GM23338 (cell line): ENCODE data around the gene LYSMD3. TPM values are rescaled to one million over a fixed set of nuclear protein-coding genes. Genes with fewer than 3 reads are reported as not detected.

Source experiments
- ATAC-seq: fragments of 200-7000 bp; cut with Tn5 transposase; 3 replicates; pipeline ENCODE4 v1.9.1; 2020
- DNase-seq: peaks from one replicate; pipeline ENCODE4 v3.0.0-alpha.2; 2015; ENCODE audit warnings: low spot score
- H2AFZ ChIP-seq: fragments of 200-600 bp; sonication (generic); 2 replicates; pipeline ENCODE4 v1.8.0; 2016; ENCODE audit warnings: antibody characterized with exemption, mild to moderate bottlenecking, moderate library complexity
- H3F3A ChIP-seq: fragments of 200-600 bp; sonication (generic); replicated peaks from 2 replicates; pipeline ENCODE4 v1.8.0; 2017; ENCODE audit warnings: antibody characterized with exemption, mixed run types, low read depth
- H3K27ac ChIP-seq: fragments of 200-600 bp; sonication (generic); 2 replicates; pipeline ENCODE4 v1.6.1; 2016; ENCODE audit warnings: low read depth
- H3K27me3 ChIP-seq: fragments of 200-600 bp; sonication (generic); 2 replicates; pipeline ENCODE4 v1.8.0; 2016; ENCODE audit warnings: mild to moderate bottlenecking, mixed run types, moderate library complexity; ENCODE audit not compliant: insufficient read depth
- H3K36me3 ChIP-seq: fragments of 200-600 bp; sonication (generic); 2 replicates; pipeline ENCODE4 v1.8.0; 2016; ENCODE audit warnings: mild to moderate bottlenecking; ENCODE audit not compliant: insufficient read depth
- H3K4me1 ChIP-seq: fragments of 200-600 bp; sonication (generic); 2 replicates; pipeline ENCODE4 v1.8.0; 2016; ENCODE audit warnings: mild to moderate bottlenecking, moderate library complexity; ENCODE audit not compliant: insufficient read depth
- H3K4me2 ChIP-seq: fragments of 200-600 bp; sonication (generic); 2 replicates; pipeline ENCODE4 v1.7.1; 2017; ENCODE audit warnings: mixed run types
- H3K4me3 ChIP-seq: fragments of 200-600 bp; sonication (generic); 2 replicates; pipeline ENCODE4 v1.6.1; 2016; ENCODE audit warnings: mixed run types
- H3K79me2 ChIP-seq: fragments of 200-600 bp; sonication (generic); replicated peaks from 2 replicates; pipeline ENCODE4 v1.8.0; 2017; ENCODE audit warnings: mild to moderate bottlenecking; ENCODE audit not compliant: insufficient read depth
- H3K9me2 ChIP-seq: fragments of 200-600 bp; sonication (generic); 2 replicates; pipeline ENCODE4 v1.8.0; 2017; ENCODE audit not compliant: insufficient read depth
- H4K20me1 ChIP-seq: fragments of 200-600 bp; sonication (generic); replicated peaks from 2 replicates; pipeline ENCODE4 v1.8.0; 2017; ENCODE audit warnings: mild to moderate bottlenecking; ENCODE audit not compliant: insufficient read depth
- H3K27ac Mint-ChIP-seq: 2 replicates; pipeline ENCODE4 v1.8.0; 2020; ENCODE audit warnings: inconsistent platforms, mild to moderate bottlenecking, moderate library complexity, mixed read lengths
- H3K27me3 Mint-ChIP-seq: 3 replicates; pipeline ENCODE4 v1.8.0; 2022; ENCODE audit warnings: low read depth, mild to moderate bottlenecking, moderate library complexity, mixed read lengths, inconsistent platforms; ENCODE audit not compliant: insufficient read depth, poor library complexity
- H3K36me3 Mint-ChIP-seq: 3 replicates; pipeline ENCODE4 v1.8.0; 2021; ENCODE audit warnings: low read depth, mild to moderate bottlenecking, inconsistent platforms, moderate library complexity, mixed read lengths
- H3K4me1 Mint-ChIP-seq: 3 replicates; pipeline ENCODE4 v1.8.0; 2020; ENCODE audit warnings: mild to moderate bottlenecking, inconsistent platforms, mixed read lengths
- H3K4me3 Mint-ChIP-seq: 3 replicates; pipeline ENCODE4 v1.8.0; 2021; ENCODE audit warnings: moderate library complexity, mild to moderate bottlenecking, inconsistent platforms, mixed read lengths
- H3K9me3 Mint-ChIP-seq: 3 replicates; pipeline ENCODE4 v1.8.0; 2020; ENCODE audit warnings: moderate library complexity, mild to moderate bottlenecking, inconsistent platforms, mixed read lengths
- CREB1 ChIP-seq: fragments of 250-450 bp; sonication (Bioruptor Pico); IDR thresholded peaks from 2 replicates; pipeline ENCODE4 v1.5.0; 2020; ENCODE audit warnings: low read depth, mild to moderate bottlenecking, moderate library complexity
- EZH2 ChIP-seq: fragments of 200-600 bp; sonication (generic); IDR thresholded peaks from one replicate; pipeline ENCODE4 v1.8.0; 2017; ENCODE audit warnings: antibody characterized with exemption, mild to moderate bottlenecking, low read depth; ENCODE audit not compliant: unreplicated experiment
- NANOG ChIP-seq: IDR thresholded peaks from 2 replicates; pipeline ENCODE4 v1.6.1; 2016; ENCODE audit warnings: antibody characterized with exemption, borderline replicate concordance
- STAT1 ChIP-seq: IDR thresholded peaks from one replicate; pipeline ENCODE4 v1.6.1; 2016; ENCODE audit warnings: antibody characterized with exemption; ENCODE audit not compliant: unreplicated experiment
- ZNF331 ChIP-seq: fragments of 250-450 bp; sonication (Bioruptor Pico); IDR thresholded peaks from 2 replicates; pipeline ENCODE4 v1.5.0; 2020; ENCODE audit warnings: low read depth, mild to moderate bottlenecking, moderate library complexity
- polyA plus RNA-seq: library from polyadenylated mRNA; unstranded; fragments of >200 nt; fragmentation: Nextera tagmentation; extraction: Ambion mirVana; gene quantifications from 2 replicates; pipeline ENCODE4 v1.2.1, GENCODE V29; 2016
- total RNA-seq: library from RNA; depleted of rRNA; stranded (reverse); fragments of >200 nt; shearing (Covaris generic); gene quantifications from 2 replicates; pipeline ENCODE4 v1.2.3, GENCODE V29; 2014
- TF ChIP-seq, protein P1 (sequence below): IDR thresholded peaks from 2 replicates; pipeline ENCODE4 v1.6.1; 2016; ENCODE audit warnings: antibody characterized with exemption
- TF ChIP-seq, protein P2 (sequence below): fragments of 250-450 bp; sonication (Bioruptor Pico); IDR thresholded peaks from 2 replicates; pipeline ENCODE4 v1.5.0; 2020; ENCODE audit warnings: mild to moderate bottlenecking, moderate library complexity
- TF ChIP-seq, protein P3 (sequence below), 2 experiments: fragments of 200-600 bp in 1 of 2; sonication (generic) in 1 of 2; conservative IDR thresholded peaks; 2 replicates each; pipeline versions ENCODE4 v1.5.1 to v1.6.1; 2016 to 2017; ENCODE audit warnings: antibody characterized with exemption in 2 of 2, low read depth in 2 of 2, mild to moderate bottlenecking in 2 of 2, moderate library complexity in 1 of 2
- TF ChIP-seq, protein P4 (sequence below): IDR thresholded peaks from one replicate; pipeline ENCODE4 v1.6.1; 2018; ENCODE audit warnings: antibody characterized with exemption; ENCODE audit not compliant: unreplicated experiment

Gene LYSMD3
- total and polyA plus RNA-seq, 2 experiments from 2014 or later, result 10.7 to 19.6 TPM

DNA sequence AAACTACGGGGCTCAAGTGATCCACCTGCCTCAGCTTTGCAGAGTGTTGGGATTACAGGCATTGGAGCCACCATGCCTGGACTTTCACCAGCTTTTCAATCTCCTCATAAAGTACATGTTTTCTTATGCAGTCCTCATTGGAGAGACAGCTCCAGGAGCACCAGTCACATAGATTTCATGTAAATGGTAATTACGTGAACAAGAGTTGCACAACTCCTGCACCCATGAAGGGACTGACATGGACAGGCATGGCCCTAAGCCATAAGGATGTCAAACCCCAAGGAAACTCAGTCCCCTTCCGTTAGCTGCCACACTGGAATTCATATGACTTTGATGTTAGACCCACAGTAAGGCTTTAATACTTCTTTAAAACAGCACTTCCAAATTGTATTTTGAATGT is 21.6 kb upstream of the LYSMD3 start:
- no peaks in the 10 kb centered on the region for H3K27me3 ChIP-seq
- Mint-ChIP-seq H3K27ac (no peak overlapping the region), H3K4me1 (peaks cover 50% of the 10 kb centered on the region), H3K27me3 (peaks cover 5% of the 10 kb centered on the region), H3K9me3 (no peaks in the 10 kb centered on the region), H3K36me3 (no peaks in the 10 kb centered on the region), H3K4me3 (no peak overlapping the region)
- no peaks in the 10 kb centered on the region for H3K79me2 ChIP-seq
- no peak overlapping the region for H3K27ac ChIP-seq
- peaks cover 53% of the 10 kb centered on the region for H3K4me1 ChIP-seq
- H3K9me2 ChIP-seq, result no peaks in the 10 kb centered on the region
- H3F3A ChIP-seq, result no peaks in the 10 kb centered on the region
- no peak overlapping the region for H2AFZ ChIP-seq
- H3K36me3 ChIP-seq, result no peaks in the 10 kb centered on the region
- no peak for TF ChIP-seq STAT1
- no peak overlapping the region for H3K4me3 ChIP-seq
- H3K4me2 ChIP-seq, result no peak overlapping the region
- H4K20me1 ChIP-seq, result no peaks in the 10 kb centered on the region
- ATAC-seq (no peak), DNase-seq (no peak)

DNA sequence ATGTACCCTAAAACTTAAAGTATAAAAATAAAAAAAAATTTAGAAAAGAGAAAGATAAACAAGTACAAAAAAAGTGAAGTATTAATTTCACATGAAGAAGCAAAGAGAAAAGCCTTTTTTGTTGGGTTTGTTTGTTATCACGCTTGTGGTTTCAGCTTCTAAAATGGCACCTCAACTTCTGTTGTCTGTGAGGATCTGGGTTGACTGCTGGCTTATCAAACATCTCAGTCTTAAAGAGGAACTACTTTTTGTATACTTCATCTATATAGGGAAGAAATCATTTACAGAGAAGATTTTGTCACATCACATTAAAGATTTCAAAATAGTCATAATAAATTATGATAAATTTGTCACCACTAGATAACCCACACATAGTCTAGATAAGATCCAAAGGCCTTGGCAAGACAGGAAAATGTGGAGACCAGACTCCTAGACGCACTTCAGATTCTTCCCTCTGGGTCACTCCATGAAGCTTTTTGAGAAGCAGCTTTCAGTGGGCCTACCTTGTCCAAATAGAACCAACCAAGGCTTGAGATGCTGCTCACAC is 20.4 kb upstream of the LYSMD3 start:
- no peak overlapping the region for H2AFZ ChIP-seq
- Mint-ChIP-seq H3K9me3 (no peaks in the 10 kb centered on the region), H3K27ac (no peak overlapping the region), H3K4me1 (peaks cover 44% of the 10 kb centered on the region), H3K36me3 (no peaks in the 10 kb centered on the region), H3K27me3 (peaks cover 4% of the 10 kb centered on the region), H3K4me3 (no peak overlapping the region)
- H3K36me3 ChIP-seq, result no peaks in the 10 kb centered on the region
- H3K4me3 ChIP-seq, result no peak overlapping the region
- no peaks in the 10 kb centered on the region for H4K20me1 ChIP-seq
- DNase-seq (no peak), ATAC-seq (no peak)
- H3K9me2 ChIP-seq, result no peaks in the 10 kb centered on the region
- H3K27ac ChIP-seq, result no peak overlapping the region
- no peak overlapping the region for H3K4me2 ChIP-seq
- H3K4me1 ChIP-seq, result peaks cover 46% of the 10 kb centered on the region
- no peaks in the 10 kb centered on the region for H3K27me3 ChIP-seq
- no peaks in the 10 kb centered on the region for H3F3A ChIP-seq
- no peaks in the 10 kb centered on the region for H3K79me2 ChIP-seq
- no peak for TF ChIP-seq CREB1 (CRISPR knock-in tag)
- TF ChIP-seq, protein P1, sequence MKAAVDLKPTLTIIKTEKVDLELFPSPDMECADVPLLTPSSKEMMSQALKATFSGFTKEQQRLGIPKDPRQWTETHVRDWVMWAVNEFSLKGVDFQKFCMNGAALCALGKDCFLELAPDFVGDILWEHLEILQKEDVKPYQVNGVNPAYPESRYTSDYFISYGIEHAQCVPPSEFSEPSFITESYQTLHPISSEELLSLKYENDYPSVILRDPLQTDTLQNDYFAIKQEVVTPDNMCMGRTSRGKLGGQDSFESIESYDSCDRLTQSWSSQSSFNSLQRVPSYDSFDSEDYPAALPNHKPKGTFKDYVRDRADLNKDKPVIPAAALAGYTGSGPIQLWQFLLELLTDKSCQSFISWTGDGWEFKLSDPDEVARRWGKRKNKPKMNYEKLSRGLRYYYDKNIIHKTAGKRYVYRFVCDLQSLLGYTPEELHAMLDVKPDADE, result no peak
- TF ChIP-seq EZH2, result no peak
- TF ChIP-seq, protein P2, sequence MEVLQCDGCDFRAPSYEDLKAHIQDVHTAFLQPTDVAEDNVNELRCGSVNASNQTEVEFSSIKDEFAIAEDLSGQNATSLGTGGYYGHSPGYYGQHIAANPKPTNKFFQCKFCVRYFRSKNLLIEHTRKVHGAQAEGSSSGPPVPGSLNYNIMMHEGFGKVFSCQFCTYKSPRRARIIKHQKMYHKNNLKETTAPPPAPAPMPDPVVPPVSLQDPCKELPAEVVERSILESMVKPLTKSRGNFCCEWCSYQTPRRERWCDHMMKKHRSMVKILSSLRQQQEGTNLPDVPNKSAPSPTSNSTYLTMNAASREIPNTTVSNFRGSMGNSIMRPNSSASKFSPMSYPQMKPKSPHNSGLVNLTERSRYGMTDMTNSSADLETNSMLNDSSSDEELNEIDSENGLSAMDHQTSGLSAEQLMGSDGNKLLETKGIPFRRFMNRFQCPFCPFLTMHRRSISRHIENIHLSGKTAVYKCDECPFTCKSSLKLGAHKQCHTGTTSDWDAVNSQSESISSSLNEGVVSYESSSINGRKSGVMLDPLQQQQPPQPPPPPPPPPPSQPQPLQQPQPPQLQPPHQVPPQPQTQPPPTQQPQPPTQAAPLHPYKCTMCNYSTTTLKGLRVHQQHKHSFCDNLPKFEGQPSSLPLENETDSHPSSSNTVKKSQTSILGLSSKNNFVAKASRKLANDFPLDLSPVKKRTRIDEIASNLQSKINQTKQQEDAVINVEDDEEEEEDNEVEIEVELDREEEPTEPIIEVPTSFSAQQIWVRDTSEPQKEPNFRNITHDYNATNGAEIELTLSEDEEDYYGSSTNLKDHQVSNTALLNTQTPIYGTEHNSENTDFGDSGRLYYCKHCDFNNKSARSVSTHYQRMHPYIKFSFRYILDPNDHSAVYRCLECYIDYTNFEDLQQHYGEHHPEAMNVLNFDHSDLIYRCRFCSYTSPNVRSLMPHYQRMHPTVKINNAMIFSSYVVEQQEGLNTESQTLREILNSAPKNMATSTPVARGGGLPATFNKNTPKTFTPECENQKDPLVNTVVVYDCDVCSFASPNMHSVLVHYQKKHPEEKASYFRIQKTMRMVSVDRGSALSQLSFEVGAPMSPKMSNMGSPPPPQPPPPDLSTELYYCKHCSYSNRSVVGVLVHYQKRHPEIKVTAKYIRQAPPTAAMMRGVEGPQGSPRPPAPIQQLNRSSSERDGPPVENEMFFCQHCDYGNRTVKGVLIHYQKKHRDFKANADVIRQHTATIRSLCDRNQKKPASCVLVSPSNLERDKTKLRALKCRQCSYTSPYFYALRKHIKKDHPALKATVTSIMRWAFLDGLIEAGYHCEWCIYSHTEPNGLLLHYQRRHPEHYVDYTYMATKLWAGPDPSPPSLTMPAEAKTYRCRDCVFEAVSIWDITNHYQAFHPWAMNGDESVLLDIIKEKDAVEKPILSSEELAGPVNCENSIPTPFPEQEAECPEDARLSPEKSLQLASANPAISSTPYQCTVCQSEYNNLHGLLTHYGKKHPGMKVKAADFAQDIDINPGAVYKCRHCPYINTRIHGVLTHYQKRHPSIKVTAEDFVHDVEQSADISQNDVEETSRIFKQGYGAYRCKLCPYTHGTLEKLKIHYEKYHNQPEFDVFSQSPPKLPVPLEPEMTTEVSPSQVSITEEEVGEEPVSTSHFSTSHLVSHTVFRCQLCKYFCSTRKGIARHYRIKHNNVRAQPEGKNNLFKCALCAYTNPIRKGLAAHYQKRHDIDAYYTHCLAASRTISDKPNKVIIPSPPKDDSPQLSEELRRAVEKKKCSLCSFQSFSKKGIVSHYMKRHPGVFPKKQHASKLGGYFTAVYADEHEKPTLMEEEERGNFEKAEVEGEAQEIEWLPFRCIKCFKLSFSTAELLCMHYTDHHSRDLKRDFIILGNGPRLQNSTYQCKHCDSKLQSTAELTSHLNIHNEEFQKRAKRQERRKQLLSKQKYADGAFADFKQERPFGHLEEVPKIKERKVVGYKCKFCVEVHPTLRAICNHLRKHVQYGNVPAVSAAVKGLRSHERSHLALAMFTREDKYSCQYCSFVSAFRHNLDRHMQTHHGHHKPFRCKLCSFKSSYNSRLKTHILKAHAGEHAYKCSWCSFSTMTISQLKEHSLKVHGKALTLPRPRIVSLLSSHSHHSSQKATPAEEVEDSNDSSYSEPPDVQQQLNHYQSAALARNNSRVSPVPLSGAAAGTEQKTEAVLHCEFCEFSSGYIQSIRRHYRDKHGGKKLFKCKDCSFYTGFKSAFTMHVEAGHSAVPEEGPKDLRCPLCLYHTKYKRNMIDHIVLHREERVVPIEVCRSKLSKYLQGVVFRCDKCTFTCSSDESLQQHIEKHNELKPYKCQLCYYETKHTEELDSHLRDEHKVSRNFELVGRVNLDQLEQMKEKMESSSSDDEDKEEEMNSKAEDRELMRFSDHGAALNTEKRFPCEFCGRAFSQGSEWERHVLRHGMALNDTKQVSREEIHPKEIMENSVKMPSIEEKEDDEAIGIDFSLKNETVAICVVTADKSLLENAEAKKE (CRISPR knock-in tag), result no peak
- no peak for TF ChIP-seq ZNF331 (CRISPR knock-in tag)
- TF ChIP-seq, protein P3, sequence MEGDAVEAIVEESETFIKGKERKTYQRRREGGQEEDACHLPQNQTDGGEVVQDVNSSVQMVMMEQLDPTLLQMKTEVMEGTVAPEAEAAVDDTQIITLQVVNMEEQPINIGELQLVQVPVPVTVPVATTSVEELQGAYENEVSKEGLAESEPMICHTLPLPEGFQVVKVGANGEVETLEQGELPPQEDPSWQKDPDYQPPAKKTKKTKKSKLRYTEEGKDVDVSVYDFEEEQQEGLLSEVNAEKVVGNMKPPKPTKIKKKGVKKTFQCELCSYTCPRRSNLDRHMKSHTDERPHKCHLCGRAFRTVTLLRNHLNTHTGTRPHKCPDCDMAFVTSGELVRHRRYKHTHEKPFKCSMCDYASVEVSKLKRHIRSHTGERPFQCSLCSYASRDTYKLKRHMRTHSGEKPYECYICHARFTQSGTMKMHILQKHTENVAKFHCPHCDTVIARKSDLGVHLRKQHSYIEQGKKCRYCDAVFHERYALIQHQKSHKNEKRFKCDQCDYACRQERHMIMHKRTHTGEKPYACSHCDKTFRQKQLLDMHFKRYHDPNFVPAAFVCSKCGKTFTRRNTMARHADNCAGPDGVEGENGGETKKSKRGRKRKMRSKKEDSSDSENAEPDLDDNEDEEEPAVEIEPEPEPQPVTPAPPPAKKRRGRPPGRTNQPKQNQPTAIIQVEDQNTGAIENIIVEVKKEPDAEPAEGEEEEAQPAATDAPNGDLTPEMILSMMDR (conservative IDR thresholded peaks at IDR 0.05; ENCODE audit: low read depth in 2 of 2), result no peak
- no peak for TF ChIP-seq NANOG
- TF ChIP-seq, protein P4, sequence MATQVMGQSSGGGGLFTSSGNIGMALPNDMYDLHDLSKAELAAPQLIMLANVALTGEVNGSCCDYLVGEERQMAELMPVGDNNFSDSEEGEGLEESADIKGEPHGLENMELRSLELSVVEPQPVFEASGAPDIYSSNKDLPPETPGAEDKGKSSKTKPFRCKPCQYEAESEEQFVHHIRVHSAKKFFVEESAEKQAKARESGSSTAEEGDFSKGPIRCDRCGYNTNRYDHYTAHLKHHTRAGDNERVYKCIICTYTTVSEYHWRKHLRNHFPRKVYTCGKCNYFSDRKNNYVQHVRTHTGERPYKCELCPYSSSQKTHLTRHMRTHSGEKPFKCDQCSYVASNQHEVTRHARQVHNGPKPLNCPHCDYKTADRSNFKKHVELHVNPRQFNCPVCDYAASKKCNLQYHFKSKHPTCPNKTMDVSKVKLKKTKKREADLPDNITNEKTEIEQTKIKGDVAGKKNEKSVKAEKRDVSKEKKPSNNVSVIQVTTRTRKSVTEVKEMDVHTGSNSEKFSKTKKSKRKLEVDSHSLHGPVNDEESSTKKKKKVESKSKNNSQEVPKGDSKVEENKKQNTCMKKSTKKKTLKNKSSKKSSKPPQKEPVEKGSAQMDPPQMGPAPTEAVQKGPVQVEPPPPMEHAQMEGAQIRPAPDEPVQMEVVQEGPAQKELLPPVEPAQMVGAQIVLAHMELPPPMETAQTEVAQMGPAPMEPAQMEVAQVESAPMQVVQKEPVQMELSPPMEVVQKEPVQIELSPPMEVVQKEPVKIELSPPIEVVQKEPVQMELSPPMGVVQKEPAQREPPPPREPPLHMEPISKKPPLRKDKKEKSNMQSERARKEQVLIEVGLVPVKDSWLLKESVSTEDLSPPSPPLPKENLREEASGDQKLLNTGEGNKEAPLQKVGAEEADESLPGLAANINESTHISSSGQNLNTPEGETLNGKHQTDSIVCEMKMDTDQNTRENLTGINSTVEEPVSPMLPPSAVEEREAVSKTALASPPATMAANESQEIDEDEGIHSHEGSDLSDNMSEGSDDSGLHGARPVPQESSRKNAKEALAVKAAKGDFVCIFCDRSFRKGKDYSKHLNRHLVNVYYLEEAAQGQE, result no peak
